ENCODE results near the gene EFCAB13.
A peak's percentile ranks its signal among the peaks of the same experiment; 100 is the strongest.
"Not testable (repeated sequence)": the region's sequence is repeated elsewhere in the genome, so short reads cannot be mapped to it uniquely, and the experiment has no call there.

Gene EFCAB13

DNA sequence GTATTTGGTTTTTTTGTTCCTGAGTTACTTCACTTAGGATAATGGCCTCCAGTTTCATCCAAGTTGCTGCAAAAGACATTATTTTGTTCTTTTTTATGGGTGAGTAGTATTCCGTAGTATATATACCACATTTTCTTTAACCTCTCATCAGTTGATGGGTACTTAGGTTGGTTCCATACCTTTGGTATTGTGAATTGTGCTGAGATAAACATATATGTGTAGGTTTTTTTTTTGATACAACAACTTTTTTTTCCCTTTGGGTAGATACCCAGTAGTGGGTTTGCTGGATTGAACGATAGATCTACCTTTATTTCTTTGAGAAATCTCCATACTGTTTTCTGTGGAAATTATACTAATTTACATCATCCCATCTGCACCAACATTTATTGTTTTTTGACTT, 6.8 kb downstream of the EFCAB13 start:
- DNase-seq = no peak

DNA sequence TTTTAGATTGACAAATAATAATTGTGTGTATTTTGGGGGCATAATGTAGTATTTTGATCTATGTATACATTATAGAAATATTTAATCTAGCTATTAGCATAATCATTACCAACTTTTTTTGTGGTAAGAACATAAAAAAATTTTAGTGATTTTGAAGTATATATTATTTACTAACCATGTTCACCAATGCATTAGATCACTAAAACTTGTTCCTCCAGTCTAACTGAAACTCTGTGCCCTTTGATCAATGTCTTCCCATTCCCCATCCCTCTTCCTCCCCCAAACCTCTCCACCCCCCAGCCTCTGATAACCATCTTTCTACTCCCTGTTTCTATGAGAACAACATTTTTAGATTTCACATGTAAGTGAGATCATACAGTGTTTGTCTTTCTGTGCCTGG, 8.5 kb downstream of the EFCAB13 start:
- no peak for DNase-seq

DNA sequence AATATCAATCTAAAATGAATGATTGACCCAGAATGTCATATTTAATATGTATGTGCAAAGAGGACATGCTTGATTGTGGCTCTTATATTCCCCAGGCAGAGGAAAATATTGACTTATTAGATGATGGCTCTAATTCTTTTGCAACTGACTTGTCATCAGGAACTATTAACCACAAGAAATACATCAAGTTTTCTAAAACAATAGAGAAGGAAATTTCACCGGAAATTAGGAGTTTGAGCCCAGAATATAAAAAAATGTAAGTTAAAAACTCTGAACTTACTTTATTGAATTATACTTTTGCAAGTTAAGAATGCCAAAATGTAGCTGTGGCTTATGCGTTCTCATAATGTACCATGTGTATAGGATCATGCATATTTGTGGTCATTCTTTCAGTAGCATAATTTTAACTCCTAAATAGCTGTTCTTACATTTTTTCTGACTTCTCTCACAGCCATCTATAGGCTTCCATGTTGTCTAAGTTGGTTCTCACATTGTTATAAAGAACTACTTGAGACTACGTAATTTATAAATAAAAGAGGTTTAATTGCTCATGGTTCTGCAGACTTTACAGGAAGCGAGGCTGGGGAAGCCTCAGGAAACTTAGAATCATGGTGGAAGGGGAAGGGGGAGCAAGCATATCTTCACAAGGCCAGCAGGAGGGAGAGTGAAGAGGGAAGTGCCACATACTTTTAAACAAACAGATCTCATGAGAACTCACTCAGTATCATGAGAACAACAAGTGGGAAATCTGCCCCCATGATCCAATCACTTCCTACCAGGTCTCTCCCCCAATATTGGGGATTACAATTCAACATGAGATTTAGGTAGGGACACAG, 11.6 kb downstream of the EFCAB13 start:
- no peak for DNase-seq

DNA sequence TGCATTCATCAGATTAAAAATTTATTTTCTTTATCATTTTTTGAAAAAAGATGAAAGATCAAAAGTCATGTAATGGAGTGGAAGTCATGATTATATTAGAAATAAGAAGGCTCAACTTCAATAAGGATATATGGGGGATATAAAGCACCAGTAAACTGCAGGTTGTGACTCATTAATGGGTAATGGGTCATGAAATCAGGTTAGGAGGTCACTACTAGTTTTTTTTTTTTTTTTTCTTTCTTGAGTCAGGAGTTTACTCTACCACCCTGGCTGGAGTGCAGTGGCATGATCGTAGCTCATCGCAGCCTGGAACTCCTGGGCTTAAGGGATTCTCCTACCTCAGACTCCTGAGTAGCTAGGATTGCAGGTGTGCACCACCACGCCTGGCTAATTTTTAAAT, 14.3 kb downstream of the EFCAB13 start:
- no peak for DNase-seq

DNA sequence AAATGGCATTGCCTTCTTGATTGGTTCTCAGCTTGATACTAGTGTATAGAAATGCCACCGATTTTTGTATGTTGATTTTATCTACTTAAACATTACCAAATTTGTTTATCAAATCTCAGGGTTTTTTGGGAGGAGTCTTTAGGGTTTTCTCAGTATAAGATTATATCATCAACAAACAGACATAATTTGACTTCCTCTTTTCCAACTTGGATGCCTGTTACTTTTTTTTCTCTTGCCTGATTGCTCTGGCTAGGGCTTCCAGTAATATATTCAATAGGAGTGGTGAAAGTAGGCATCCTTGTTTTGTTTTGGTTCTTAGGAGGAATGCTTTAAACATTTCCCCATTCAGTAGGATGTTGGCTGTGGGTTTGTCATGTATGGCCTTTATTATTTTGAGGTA, 29.1 kb downstream of the EFCAB13 start:
- no peak for DNase-seq

DNA sequence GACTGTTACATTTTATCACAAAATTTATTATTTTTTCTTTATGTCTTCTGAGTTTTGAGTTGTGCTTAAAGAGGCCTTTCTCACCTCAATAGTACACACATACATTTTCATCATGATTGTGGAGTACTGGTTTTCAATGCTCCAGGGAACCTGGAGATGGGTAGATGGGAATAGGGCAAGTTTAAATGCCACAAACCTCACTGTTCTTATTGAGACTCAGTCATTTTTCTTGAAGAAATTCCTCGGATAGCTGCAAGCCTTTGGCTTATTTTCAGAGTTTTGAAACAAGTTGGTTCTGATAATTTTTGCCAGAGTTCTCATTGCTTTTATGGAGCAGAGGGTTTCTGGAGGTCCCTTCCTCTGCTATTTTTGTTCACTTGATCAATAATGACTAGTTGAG, 34.9 kb downstream of the EFCAB13 start:
- no peak for DNase-seq

DNA sequence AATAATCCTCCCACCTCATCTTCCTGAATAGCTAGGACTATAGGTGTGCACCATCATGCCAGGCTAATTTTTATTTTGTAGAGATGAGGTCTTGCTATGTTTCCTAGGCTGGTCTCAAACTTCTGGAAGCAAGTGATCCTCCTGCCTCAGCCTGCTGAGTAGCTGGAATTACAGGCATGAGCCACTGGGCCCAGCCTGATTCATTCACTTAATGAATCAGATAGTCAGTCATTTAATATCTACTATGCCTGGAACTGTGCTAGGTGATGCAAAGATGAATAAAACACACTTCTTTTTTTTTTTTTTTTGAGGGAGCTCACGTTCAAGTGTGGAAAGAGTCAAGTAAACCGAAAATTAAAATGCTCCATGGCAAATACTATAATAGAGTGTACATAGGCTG, 39.4 kb downstream of the EFCAB13 start:
- no peak for DNase-seq

DNA sequence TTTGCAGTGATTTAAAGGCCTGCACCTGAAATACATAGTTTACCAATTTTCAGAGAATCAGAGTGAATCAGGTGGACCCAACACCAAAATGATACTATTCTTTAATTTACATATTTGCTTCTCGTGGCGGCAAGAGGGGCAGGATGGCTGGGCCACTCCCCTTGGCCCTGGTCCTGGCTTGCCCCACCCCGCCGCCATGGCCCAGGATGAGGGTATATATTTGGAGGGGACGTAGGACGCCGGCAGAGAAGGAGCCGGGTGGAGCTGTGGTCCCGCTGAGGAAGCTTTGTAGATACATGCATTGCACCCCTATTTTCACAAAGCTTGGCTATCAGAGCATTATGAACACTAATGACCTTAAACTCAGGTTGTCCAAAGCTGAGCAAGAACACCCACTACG, 43.5 kb downstream of the EFCAB13 start:
- no peak for DNase-seq

DNA sequence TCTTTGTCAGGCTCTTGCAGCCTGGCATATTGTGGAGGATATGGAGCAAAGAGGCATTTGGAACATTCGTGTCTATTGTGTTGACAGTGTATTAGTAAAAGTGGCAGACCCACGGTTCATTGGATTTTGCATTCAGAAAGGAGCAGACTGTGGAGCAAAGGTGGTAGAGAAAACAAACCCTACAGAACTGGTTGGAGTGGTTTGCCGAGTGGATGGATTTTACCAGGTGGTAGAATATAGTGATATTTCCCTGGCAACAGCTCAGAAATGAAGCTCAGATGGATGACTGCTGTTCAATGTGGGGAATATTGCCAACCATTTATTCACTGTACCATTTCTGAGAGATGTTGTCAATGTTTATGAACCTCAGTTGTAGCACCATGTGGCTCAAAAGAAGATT, 44.5 kb downstream of the EFCAB13 start:
- no peak for DNase-seq

DNA sequence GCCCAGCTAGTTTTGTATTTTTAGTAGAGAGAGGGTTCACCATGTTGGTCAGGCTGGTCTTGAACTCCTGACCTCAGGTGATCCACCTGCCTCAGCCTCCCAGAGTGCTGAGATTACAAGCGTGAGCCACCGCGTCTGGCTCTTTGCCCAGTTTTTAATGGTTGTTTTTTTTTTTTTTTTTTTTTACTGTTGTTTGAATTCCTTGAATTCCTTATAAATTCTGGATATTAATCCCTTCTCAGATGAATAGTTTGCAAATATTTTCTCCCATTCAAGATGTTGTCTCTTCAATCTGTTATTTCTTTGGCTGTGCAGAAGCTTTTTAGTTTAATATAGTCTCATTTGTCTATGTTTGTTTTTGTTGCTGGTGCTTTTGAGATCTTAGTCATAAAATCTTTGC, 47.1 kb downstream of the EFCAB13 start:
- DNase-seq = not testable (repeated sequence)

DNA sequence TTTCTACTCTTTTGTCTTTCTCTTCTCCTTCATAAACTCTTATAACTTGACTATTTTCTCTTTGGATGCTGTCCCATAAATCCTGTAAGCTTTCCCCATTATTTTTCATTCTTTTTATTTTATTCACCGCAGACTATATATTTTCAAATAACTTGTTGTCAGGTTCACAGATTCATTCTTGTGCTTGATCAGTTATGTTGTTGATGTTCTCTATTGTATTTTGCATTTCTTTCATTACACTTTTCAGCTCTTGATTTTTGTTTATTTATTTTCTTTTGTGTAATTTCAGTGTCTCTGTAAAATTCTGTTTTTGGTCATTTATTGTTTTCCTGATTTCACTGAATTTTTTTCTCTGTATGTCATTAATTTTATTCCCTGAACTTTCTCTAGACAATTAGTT, 49.2 kb downstream of the EFCAB13 start:
- no peak for DNase-seq

DNA sequence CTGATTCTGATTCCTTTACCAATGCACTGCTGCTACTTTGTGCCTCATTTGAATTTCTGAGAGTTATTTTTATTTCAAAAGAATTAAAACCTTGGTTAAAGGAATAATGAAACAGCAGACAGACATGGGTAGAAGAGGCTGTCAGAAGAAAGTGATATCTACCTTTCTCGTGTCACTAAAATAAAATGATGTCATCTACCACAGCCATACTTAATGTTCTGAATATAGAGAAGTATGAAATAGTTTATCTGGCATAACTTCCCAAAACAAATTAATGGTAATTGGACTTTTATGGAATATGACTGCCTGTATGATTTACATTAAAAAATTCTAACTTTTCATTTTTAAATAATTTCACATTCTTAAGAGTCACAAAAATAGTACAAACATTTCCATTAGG, 52.5 kb downstream of the EFCAB13 start:
- no peak for DNase-seq

DNA sequence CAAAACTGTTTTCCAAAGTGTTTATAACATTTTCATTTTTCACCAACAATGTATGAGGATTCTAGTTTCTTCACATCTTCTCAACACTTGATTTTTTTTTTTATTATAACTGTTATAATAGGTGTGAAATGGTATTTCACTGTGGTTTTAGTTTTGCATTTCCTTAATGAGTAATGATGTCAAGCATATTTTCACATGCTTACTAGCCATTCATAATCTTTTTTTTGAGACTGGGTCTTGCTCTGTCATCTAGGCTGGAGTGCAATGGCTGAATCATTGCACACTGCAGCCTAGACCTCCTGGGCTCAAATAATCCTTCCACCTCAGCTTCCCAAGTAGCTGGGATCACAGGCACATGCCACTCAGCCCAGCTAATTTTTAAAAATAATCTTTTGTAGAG, 65.1 kb downstream of the EFCAB13 start:
- DNase-seq = no peak

DNA sequence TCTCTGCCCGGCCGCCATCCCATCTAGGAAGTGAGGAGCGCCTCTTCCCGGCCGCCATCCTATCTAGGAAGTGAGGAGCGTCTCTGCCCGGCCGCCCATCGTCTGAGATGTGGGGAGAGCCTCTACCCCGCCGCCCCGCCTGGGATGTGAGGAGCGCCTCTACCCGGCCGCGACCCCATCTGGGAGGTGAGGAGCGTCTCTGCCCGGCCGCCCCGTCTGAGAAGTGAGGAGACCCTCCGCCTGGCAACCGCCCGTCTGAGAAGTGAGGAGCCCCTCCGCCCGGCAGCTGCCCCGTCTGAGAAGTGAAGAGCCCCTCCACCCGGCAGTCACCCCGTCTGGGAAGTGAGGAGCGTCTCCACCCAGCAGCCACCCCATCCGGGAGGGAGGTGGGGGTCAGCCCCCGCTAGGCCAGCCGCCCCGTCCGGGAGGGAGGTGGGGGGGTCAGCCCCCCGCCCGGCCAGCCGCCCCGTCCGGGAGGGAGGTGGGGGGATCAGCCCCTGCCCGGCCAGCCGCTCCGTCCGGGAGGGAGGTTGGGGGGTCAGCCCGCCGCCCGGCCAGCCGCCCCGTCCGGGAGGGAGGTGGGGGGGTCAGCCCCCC, 73.9 kb downstream of the EFCAB13 start:
- DNase-seq = not testable (repeated sequence)

DNA sequence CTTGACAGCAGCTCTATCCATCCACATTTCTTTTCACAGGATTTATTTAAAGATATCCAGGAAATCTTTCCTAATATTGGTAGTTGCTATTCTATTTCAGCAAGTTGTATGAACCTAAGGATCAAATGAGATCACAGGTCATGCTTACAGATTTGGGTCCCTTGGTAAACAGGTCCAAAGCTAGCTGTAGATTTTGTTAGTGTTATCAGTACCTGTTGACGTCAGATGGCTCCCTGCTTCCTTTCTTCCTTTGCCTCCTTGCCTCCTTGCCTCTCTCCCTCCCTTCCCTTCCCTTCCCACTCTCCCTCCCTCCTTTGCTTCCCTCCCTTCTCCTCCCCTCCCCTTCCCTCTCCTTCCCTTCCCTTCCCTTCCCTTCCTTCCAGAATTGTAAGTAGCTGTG, 76.6 kb downstream of the EFCAB13 start:
- DNase-seq = no peak

DNA sequence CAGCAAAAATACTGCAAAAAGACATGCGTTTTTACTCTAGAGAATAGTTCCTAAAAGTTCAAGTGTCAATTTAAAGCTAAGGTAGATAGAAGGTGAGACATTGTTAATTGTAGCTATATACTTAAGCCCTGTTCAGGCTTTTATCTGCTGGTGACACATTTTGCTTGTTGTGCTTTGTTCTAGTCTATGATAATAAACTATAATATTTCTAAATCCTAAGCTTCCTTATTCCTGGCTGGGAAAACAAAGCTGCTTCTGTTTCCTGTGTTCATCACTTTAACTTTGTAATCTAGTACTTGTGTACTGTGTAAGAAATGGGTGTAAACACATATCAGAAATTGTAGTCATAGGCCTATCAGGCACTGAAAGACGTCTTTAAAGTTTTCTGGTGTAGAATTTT, 77.3 kb downstream of the EFCAB13 start:
- no peak for DNase-seq

DNA sequence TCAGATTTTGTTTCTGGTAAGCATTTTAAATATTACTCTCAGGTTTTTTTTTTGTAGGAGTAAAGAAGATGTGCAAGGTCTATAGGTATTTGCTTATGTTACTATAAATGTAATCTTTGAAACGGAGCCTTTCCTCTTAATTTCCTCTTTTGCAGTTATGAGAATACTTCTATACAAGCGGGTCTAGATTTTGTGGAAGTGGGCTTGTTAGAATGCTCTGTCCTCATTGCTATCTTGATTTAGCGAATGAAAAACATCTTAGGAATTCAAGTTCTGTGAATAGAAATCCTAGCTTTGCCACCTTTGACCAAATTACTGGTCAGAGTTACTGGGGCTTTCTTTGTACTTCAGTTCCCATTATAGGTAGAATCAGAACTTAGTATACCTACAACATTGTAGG, 80.3 kb downstream of the EFCAB13 start:
- no peak for DNase-seq

DNA sequence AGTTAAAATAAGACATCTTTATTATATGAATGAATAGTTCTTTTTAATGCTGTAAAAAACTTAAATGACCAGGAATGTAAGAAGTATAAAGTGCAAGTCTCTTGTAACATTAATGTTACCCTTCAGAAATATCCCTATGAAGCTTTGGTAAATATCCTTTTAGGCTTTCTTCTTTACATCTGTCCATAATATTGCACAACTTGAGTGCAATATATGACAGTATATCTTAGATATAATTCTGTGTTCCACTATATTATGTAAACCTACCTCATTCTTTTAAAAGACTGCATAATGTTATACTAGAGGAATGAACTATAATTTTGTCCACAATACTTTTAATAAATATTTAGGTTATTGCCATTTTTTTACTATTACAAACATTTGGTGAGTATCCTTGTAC, 81.1 kb downstream of the EFCAB13 start:
- DNase-seq = no peak

DNA sequence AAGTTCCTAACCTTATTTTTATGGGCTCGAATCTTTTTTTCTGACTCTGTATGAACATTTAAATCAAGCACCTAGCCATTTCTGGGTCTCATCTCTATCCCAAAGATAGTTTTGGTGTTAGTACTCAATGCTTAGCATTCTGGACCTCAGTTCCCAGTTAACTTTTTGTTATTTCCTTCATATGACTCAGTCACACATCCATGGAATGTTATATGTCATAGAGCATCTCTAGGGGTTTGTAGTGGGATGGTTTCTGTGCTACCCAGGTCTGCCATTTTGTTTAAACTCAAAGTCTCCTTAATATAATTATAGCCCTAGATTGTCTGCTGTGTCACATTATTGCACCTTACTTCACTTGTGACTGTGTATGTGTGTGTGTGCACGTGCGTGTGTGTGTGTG, 90.1 kb downstream of the EFCAB13 start:
- DNase-seq = no peak

DNA sequence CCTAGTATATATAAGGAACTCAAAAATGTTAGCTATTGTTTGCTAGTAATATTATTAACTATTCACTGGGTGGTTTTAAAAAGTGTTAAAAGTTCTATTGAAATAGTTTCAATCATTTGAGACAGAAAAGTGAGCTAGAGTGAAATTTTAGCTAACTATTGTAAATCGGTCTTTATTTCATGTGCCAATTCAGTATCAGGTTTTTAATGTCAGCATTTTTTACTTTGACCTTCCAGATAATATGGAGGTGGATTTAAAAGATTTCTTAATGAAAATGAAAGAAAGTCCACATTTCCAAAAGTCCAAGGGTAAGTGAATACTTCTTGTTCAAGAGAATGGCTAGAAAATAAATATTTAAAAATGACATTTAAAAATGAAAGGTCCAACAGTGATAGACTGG, 90.9 kb downstream of the EFCAB13 start:
- no peak for DNase-seq

DNA sequence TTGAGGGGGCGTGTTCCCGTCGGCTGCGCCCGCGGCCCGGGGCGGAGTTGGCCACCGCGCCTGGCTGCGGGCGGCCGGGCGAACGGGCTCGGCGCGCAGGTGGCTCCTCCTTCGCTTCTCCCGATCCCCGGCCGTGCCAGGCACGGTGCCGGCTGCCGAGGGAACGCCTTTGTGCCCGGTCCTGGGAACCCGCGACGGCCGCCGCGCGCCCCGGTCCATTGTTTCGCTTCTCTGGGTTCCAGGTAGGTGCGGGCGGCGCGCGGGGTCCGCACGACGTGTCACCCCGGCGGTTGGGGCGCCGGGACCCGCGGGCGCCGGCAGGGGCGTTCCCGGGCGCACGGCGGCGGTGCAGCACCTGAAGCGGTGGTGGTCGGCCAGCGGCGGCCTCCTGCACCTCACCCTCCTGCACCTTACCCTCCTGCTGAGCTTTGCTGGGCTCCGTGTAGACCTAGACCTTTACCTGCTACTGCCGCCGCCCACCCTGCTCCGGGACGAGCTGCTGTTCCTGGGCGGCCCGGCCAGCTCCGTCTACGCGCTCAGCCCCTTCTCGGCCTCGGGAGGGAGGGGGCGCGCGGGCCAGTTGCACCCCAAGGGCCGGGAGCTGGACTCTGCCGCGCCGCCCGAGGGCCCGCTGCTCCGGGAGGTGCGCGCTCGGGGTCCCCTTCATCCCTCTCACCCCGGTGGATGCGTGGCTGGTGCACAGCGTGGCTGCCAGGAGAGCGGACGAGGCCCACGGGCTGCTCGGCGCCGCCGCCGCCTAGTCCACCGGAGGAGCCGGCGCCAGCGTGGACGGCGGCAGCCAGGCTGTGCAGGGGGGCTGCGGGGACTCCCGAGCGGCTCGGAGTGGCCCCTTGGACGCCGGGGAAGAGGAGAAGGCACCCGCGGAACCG, 99.9 kb downstream of the EFCAB13 start:
- DNase-seq = peak; percentile 74

DNA sequence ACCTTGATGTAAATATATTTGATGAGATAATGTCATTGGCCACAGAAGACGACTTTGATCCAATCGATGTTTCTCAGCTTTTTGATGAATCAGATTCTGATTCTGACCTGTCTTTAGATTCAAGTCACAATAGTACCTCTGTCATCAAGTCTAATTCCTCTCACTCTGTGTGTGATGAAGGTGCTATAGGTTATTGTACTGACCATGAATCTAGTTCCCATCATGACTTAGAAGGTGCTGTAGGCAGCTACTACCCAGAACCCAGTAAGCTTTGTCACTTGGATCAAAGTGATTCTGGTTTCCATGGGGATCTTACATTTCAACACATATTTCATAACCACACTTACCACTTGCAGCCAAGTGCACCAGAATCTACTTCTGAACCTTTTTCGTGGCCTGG, 101.5 kb downstream of the EFCAB13 start:
- DNase-seq = not testable (repeated sequence)

DNA sequence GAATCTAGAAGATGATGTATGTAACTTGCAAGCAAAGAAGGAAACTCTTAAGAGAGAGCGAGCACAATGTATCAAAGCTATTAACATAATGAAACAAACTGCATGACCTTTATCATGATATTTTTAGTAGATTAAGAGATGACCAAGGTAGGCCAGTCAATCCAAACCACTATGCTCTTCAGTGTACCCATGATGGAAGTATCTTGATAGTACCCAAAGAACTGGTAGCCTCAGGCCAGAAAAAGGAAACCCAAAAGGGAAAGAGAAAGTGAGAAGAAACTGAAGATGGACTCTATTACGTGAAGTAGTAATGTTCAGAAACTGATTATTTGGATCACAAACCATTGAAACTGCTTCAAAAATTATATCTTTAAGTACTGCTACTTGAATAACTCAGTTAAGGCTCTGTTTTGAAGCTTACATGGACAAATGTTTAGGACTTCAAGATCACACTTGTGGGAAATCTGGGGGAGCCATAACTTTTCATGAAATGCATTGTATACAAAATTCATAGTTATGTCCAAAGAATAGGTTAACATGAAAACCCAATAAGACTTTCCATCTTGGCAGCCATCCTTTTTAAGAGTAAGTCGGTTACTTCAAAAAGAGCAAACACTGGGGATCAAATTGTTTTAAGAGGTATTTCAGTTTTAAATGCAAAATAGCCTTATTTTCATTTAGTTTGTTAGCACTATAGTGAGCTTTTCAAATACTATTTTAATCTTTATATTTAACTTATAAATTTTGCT, 102.3 kb downstream of the EFCAB13 start:
- DNase-seq = not testable (repeated sequence)
